Left ventricle myocardium inferior (tissue), 1 donor: ENCODE data around the gene PRKCE. TPM values are rescaled to one million over a fixed set of nuclear protein-coding genes. Genes with fewer than 3 reads are reported as not detected.

ENCODE experiments used
- DNase-seq: peaks from one replicate; pipeline ENCODE4 v3.0.0-alpha.2; 2020
- H3K27ac ChIP-seq: fragments of 200-600 bp; replicated peaks from 2 replicates; pipeline ENCODE4 v1.8.0; 2021
- H3K27me3 ChIP-seq: fragments of 200-600 bp; 2 replicates; pipeline ENCODE4 v1.8.0; 2021; ENCODE audit warnings: low read depth
- H3K36me3 ChIP-seq: fragments of 200-600 bp; 2 replicates; pipeline ENCODE4 v1.8.0; 2021
- H3K4me1 ChIP-seq: fragments of 200-600 bp; 2 replicates; pipeline ENCODE4 v1.8.0; 2021
- H3K4me3 ChIP-seq: fragments of 200-600 bp; 2 replicates; pipeline ENCODE4 v1.8.0; 2021; ENCODE audit warnings: mild to moderate bottlenecking, moderate library complexity
- H3K9me3 ChIP-seq: fragments of 200-600 bp; replicated peaks from 2 replicates; pipeline ENCODE4 v1.8.0; 2021
- intact Hi-C: fragments of 100-400 bp; cut with micrococcal nuclease; formaldehyde crosslinking; loops from one replicate; pipeline ENCODE4 v1.11.0; 2022
- total RNA-seq: library from RNA; stranded (reverse); fragmentation: NEBNext Ultra II Directional; extraction: Animal tissue kit (Norgen Biotek cat#: 25700); gene quantifications from one replicate; pipeline ENCODE4 v1.2.1, GENCODE V29; 2021
- TF ChIP-seq, protein P1 (sequence below): fragments of 200-600 bp; IDR thresholded peaks from 2 replicates; pipeline ENCODE4 v1.8.0; 2021; ENCODE audit warnings: antibody characterized with exemption, mild to moderate bottlenecking, borderline replicate concordance
- donor health status: DM: no; HTN: yes; CAD: no; lungs with severe emphysema.

Gene PRKCE
- total RNA-seq, 1 donor from 2014 or later = 14.7 TPM

DNA sequence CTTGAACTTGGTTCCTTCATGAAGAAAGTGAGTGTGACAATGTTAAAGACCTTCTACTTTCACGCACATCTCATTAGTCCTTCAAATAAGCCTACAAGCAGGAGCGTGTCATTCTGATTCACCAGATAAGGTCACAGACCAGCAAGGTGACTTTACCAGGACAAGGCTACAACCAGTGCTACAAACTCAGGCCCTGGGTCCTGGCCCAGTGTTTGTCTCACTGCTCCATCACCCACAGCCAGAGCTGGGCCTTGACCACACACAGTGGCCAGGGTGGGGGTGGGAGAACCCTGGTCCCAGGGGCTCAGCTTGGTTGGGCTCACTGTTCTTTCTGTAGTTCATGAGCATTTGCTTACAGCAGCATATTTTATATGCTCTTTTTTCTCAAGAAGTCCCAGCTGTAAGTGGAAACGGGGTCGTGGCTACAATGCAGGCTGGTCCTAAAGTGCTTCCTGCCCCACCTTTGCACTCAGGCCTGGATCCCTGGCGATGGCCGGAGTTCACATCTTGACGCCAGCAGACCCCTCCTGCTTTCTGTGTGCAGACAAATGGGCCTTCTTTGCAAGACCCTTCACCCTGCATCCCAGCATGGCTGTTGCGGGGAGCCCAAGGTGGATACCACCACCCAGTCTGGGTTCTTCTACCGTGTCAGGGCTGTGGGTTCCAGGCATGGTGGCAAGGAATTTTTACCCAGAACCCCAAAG, 492.1 kb downstream of the PRKCE start:
- intact Hi-C loops = no loop called here
- TF ChIP-seq, protein P1, sequence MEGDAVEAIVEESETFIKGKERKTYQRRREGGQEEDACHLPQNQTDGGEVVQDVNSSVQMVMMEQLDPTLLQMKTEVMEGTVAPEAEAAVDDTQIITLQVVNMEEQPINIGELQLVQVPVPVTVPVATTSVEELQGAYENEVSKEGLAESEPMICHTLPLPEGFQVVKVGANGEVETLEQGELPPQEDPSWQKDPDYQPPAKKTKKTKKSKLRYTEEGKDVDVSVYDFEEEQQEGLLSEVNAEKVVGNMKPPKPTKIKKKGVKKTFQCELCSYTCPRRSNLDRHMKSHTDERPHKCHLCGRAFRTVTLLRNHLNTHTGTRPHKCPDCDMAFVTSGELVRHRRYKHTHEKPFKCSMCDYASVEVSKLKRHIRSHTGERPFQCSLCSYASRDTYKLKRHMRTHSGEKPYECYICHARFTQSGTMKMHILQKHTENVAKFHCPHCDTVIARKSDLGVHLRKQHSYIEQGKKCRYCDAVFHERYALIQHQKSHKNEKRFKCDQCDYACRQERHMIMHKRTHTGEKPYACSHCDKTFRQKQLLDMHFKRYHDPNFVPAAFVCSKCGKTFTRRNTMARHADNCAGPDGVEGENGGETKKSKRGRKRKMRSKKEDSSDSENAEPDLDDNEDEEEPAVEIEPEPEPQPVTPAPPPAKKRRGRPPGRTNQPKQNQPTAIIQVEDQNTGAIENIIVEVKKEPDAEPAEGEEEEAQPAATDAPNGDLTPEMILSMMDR = no peak
- Histone ChIP-seq H3K27me3 (no peaks in the 10 kb centered on the region), H3K36me3 (no peaks in the 10 kb centered on the region), H3K27ac (no peak overlapping the region), H3K4me1 (peaks cover 30% of the 10 kb centered on the region), H3K9me3 (no peaks in the 10 kb centered on the region), H3K4me3 (no peak overlapping the region)
- DNase-seq = no peak

DNA sequence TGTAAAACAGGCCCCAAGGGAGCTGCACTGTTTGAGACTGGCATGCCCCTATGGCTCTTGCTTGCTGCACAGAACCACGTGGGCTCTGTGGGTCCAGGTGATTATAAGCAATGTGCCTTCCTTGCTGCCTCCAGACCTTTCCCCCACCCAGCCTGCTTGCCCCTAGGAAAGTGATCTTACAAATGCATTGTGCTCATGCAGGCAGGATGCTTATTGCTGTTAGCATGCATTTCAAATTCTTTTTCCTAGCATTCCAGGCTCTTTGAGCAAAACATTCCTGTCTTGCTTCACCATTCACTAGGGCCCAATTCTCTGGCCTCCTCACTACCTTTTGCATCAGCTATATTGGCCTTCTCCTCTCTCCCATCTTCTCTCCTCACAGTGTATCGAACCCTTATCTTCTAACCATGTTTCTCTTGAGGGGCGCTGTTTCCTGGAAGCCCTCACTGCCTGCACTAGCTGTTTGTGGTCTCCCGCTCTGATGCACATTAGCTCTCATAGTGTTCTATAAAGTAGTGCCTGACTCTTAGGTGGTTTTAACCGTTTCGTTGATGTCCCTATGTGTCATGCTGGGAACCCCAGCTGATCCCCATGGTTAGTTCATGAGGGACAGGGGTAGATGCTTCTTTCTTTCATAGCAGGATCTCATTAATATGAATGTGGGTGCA, 492.8 kb downstream of the PRKCE start:
- intact Hi-C loops = no loop called here
- H3K9me3 ChIP-seq = no peaks in the 10 kb centered on the region
- no peak overlapping the region for H3K4me3 ChIP-seq
- TF ChIP-seq, protein P1 = no peak
- no peak for DNase-seq
- peaks cover 30% of the 10 kb centered on the region for H3K4me1 ChIP-seq
- H3K27me3 ChIP-seq = no peaks in the 10 kb centered on the region
- H3K27ac ChIP-seq = no peak overlapping the region
- no peaks in the 10 kb centered on the region for H3K36me3 ChIP-seq

DNA sequence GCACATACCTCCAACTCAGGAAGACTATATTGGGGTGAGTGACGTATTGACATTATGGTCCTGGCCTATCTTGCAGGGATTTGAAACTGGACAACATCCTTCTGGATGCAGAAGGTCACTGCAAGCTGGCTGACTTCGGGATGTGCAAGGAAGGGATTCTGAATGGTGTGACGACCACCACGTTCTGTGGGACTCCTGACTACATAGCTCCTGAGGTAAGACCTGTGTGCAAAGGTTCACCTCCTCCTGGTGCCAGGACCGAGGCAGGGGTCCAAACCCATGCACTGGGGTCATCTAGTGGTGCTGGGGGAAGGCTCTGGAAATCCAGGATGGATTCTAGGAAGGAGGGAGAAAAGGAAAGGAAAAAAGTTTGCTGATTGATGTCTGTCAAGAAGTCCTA, 493.5 kb downstream of the PRKCE start:
- H3K27me3 ChIP-seq = no peaks in the 10 kb centered on the region
- H3K4me3 ChIP-seq = no peak overlapping the region
- no peak overlapping the region for H3K27ac ChIP-seq
- intact Hi-C loops = no loop called here
- DNase-seq = no peak
- peaks cover 30% of the 10 kb centered on the region for H3K4me1 ChIP-seq
- H3K36me3 ChIP-seq = no peaks in the 10 kb centered on the region
- H3K9me3 ChIP-seq = no peaks in the 10 kb centered on the region
- TF ChIP-seq, protein P1 = no peak

DNA sequence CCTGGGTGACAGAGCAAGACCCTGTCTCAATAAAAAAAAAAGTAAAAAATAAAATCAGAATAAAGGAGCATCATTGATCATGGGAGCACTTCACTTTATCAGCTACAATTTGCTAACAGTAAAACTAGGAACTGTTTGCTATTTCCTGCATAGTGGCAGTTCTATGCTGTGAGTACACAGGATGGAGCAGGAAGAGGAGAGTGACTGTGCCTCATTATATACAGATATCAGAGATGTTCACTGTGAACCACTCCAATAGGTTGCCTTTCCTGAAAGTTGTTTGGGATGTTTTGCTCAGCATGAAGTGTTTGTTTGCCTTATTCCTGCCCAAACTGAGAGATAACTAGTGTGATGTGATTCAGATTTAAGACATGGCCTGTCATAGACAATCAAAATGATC, 494.4 kb downstream of the PRKCE start:
- Histone ChIP-seq H3K9me3 (no peaks in the 10 kb centered on the region), H3K27ac (peak overlapping the region; percentile 54), H3K4me1 (peaks cover 36% of the 10 kb centered on the region), H3K4me3 (no peak overlapping the region), H3K27me3 (no peaks in the 10 kb centered on the region), H3K36me3 (no peaks in the 10 kb centered on the region)
- TF ChIP-seq, protein P1 = no peak
- DNase-seq = no peak
- intact Hi-C loops = no loop called here

DNA sequence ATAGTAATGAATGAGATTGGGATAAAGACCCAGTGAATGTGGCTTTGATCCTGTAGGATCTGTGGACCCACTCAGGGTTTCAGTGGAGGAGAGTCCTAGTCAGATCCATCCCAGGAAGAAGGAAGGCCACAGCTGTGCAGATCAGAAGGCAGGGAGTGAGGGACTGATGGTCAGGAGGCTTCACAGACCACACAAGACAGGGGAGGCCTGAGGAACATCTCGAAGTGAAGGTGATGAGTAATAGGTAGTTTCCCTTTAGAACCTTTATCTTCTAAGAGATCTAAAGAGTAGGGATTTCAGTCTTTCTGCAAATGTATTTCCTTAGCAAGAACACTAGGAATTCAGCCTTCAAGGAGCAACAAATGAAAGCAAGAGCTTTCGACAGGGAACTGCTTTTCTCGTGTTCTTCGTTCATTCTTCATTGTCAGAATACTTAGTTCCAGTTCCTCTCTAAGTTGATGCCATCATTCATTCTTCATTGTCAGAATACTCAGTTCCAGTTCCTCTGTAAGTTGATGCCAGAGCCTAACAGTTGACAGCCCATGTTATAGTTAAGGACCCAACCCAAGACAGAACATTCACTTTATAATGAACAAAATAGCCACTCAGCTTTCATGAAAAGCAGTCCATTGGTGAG, 495.5 kb downstream of the PRKCE start:
- intact Hi-C loops = no loop called here
- TF ChIP-seq, protein P1 = no peak

More for the DNA sequence above, 495.5 kb downstream of the PRKCE start:
- Histone ChIP-seq H3K4me3 (no peak overlapping the region), H3K36me3 (peaks cover under 1% of the 10 kb centered on the region), H3K4me1 (peaks cover 37% of the 10 kb centered on the region), H3K27ac (peak overlapping the region; percentile 54), H3K9me3 (no peaks in the 10 kb centered on the region), H3K27me3 (no peaks in the 10 kb centered on the region)
- DNase-seq = no peak
